CD4-positive, alpha-beta T cell treated with Interleukin-1 beta for 1 hour (primary cell): Measurements from ENCODE around the gene RSPO3.
A peak's percentile ranks its signal among the peaks of the same experiment; 100 is the strongest.

ENCODE experiments used
- DNase-seq, 2 donors: peaks; one replicate each; pipeline ENCODE4 v3.0.0-alpha.2; 2020 to 2022

Gene RSPO3

DNA sequence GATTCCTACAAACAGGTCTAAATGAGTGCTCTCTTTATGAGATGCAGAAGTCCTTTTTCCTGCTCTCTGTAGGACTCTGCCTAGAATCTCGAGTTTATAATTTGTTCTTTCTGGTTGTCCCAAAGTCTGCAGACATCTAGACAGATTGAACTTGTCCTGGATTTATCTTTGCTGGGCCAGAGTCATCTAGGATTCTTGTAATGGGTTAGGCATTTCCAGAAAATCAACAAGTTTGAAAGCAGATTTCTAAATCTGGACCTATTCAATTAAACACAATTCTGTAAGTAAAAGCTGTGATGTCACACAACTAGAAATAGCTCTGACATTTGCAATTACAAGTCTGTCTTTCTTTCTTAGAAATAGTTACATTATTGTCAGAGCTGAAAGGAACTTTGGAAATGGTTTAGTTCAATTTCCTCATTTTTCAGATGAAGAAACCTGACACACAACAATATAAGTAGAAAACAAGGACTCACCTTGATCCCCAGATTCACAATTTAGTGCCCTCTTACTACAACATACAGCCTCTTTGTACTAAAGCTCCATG lies 4.2 kb upstream of the RSPO3 start:
- DNase-seq: no peak

GRCh38 chr6:127115084-127115655 lies 3.3 kb upstream of the RSPO3 start:
- no peak for DNase-seq

DNA sequence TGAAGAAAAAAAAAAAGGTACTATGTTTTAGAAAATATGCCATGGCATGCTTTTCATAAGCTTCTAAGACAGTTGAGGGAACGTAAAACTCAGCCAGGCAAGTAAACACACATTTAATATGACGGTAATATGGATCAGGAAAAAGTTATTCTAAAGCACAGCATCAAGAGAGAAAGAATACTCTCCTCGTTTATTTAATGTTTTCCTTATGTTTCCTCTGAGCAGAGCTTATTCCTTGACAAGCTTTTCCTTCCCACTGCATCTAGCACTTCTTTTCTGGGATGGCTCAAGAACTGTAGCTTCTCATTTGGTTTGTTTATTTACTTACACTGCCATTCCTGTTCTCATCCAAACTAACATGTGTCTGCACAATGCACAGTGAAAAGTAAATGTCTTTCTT lies 2.7 kb upstream of the RSPO3 start:
- DNase-seq: no peak

DNA sequence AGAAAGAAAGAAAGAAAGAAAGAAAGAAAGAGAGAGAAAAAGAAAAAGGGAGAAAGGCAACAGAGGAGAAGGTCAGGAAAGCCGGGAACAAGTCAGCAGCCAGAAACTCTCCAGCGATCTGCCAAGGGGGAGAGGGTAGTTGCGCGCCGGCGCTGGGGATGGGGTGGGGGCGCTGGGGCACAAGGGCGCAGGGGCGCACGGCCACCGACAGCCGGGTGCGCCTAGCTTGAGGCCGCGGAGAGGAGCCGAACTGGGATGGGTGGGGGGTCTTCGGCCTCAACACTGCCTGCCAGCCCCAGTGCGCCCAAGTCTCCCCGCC lies 533 bp upstream of the RSPO3 start:
- no peak for DNase-seq

GRCh38 chr6:127119102-127120022 lies 891 bp downstream of the RSPO3 start:
- no peak for DNase-seq

DNA sequence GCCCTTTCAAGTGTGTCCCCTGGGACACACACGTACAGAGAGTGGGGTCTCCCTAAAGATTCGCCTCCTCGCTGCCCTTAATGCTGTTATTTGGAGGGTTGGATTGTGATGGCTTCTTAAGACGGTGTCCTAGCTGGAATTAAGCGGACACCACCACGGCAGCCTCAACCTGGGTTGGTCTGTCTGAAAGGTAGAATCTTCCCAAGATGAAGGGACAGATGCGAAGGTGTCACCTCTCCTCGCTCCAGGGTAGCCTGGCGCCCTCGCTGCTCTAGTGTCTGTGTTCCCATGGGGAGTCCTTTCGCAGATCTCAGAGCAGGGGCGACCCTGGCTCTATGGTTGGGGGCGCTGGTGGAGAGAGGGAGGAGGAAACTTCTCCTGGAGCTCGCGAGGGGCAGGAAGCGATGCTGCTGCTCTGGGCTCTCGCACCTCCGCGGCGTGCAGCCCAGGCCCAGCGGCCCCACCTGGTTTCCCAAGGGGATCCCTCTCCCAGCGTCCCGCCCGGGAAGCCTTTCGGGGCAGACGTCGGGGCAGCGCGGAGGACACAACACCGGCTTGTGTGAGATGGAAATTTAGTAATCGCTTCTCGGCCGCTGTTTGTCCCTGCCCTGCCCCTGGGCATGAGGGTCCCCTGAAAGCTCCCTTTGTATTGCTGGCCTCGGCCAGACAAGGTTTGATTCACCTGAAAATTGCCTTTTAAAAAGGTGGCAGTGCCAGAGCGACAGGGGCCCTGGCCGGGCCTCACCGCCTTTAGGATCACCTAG lies 1.7 kb downstream of the RSPO3 start:
- no peak for DNase-seq

GRCh38 chr6:127120787-127121636 lies 2.5 kb downstream of the RSPO3 start:
- peak; percentile 46 to 53 for DNase-seq

DNA sequence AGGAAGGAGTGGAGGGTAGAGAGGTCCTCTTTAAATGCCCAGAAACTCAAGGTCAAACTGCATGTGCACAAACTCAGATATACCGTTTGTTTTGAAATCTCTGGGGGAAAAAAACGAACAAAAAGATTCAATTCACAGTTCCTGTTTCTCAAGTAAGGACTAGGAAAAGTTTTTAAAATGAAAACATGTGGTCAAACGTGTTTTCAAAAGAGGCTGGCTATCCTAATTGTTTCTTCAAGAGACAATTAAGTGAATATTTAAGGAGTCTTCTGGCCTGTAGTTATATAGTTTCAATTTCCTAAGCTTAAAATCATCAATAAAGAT lies 3.1 kb downstream of the RSPO3 start:
- DNase-seq: no peak

- no peak for DNase-seq
Measured at GRCh38 chr6:127124172-127124571, 5.7 kb downstream of the RSPO3 start.

GRCh38 chr6:127124680-127125079 lies 6.2 kb downstream of the RSPO3 start:
- no peak for DNase-seq

GRCh38 chr6:127128066-127128465 lies 9.6 kb downstream of the RSPO3 start:
- DNase-seq: no peak

GRCh38 chr6:127129251-127129650 lies 10.8 kb downstream of the RSPO3 start:
- no peak for DNase-seq

DNA sequence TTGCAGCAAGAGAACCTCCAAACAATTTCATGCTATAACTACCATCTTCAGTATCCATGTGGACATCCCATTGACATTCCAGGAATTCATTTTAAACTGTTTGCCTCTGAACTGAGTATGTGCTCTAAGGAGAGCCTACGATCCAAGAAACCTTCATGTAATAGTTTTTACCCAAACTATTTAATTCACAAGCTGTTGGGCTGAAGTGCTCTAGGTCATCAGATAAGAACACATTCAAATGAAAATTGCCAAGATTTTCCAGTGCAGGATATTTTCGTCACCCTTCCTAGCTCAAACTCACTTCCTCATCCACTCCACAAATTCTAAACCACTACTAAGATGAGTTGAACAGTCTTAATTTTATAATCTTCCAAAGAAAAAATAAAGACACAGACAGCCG lies 12.8 kb downstream of the RSPO3 start:
- no peak for DNase-seq

GRCh38 chr6:127131772-127132376 lies 13.4 kb downstream of the RSPO3 start:
- DNase-seq: no peak

DNA sequence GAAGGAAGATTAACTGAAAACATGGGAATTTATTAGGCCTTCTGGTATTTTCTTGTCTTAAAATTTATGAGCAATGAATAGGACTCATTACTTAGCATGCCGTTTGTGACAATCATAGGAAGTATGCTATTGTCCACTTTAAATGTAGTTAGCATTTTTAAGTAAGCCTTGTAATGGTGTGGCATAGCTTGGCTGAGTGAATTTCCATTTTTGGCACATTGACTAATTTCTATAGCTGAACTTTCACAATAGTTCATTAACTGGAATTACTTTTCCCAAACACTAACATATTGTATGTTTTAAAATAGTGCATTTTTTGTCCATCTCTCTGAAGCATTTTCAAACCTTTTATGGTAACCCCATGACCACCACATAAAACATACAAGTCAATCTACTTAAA lies 15.7 kb downstream of the RSPO3 start:
- DNase-seq: no peak

DNA sequence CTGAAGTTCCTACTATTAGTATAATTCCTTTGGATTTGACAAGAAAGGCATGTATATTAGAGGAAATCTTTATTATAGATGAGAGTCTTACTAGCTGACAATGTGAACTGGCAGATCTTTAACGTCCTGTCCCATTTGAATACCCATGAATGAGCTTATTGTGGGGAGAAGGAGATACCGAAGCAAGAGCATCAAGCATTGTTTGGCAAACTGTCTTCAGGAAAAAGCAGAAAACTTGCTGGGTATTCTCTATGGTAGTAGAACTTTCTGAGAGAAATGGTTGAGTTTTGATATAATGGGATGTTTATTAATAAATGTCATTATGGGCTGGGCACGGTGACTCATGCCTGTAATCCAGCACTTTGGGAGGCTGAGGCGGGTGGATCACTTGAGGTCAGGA lies 18.3 kb downstream of the RSPO3 start:
- no peak for DNase-seq

- no peak for DNase-seq
Measured at GRCh38 chr6:127146932-127147331, 28.5 kb downstream of the RSPO3 start.

GRCh38 chr6:127147534-127147933 lies 29.1 kb downstream of the RSPO3 start:
- DNase-seq: no peak

DNA sequence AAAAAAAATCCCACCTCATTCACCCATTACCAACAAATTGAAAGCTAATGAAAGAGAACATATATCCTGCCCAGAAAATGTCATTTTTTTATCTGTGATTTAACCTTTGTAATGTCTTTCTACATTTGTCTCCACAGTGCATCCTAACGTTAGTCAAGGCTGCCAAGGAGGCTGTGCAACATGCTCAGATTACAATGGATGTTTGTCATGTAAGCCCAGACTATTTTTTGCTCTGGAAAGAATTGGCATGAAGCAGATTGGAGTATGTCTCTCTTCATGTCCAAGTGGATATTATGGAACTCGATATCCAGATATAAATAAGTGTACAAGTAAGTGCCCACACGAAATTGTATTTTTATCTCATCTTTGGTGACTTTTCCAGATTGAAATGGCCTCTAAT lies 30.0 kb downstream of the RSPO3 start:
- no peak for DNase-seq

GRCh38 chr6:127154509-127154908 lies 36.0 kb downstream of the RSPO3 start:
- DNase-seq: no peak

- DNase-seq: no peak
Measured at GRCh38 chr6:127160484-127160883, 42.0 kb downstream of the RSPO3 start.

DNA sequence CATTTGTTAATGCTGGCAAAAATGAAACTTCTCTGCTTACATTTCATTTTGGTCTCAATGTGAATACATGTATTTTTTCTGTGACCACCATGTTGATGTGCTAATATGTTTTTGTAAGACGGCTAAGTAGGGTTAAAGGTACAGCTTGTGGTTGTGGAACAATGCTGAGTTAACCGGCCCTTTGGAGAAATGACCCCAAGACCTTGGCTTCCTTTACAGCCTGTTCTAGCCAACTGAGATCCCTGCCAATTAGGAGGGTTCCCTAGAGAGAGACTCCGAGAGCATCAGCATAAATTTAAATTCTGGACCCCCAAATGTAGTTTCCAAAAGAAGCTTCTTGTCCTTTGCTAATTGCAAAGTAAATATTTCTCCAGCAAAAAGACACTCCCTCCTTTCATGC lies 44.4 kb downstream of the RSPO3 start:
- no peak for DNase-seq
